GM10248 (cell line): ENCODE results near the gene NTSR1.

Source experiments
- CTCF ChIA-PET: fragments of 300-600 bp; sonication (Branson Sonifier 250); formaldehyde crosslinking; extraction: SDS; loops from one replicate; lab custom pipeline; 2021; ENCODE audit warnings: antibody characterized with exemption; lab: Yijun Ruan, JAX
- POLR2A ChIA-PET: fragments of 350-650 bp; sonication (Branson Sonifier 250); formaldehyde crosslinking; extraction: SDS; loops from one replicate; lab custom pipeline; 2020; ENCODE audit warnings: antibody characterized with exemption; lab: Yijun Ruan, JAX
- DNase-seq: peaks from one replicate; pipeline ENCODE4 v3.0.0; 2012; ENCODE audit errors: extremely low spot score
- CTCF ChIP-seq: IDR thresholded peaks from 2 replicates; pipeline ENCODE4 v1.5.1; 2012; ENCODE audit warnings: mild to moderate bottlenecking, low read depth; ENCODE audit errors: extremely low read depth, missing control alignments, control extremely low read depth

Gene NTSR1

GRCh38 chr20:62722627-62723026 lies 14.0 kb downstream of the NTSR1 start:
- ChIA-PET CTCF (interaction anchor here (1.1 kb wide), 1 partner anchor 100 kb away, joined by 3 read pairs; no protein-coding TSS in a partner anchor), POLR2A (no interaction called here)
- TF ChIP-seq CTCF = no peak
- no peak for DNase-seq

DNA sequence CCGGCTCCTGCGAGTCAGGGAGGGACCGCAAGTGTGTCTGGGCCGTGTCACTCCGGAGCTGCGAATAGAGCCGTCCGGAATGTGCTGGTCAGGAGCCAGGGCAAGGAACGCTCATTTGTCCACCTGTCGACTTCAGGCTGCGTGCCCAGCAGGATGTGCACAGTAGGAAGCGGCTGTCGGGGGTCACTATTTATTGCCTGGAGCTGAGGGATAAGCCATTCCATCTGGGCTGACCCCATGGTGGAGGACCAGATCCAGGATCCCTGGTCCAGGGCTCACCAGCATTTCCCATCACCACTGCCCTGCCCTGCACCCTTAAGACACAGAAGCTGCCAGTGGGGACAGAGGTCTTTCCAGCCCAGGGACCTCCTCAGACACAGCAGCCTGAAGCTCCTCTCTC lies 14.7 kb downstream of the NTSR1 start:
- no peak for DNase-seq
- TF ChIP-seq CTCF = no peak
- ChIA-PET CTCF (interaction anchor here (1.1 kb wide), 2 partner anchors 8 to 100 kb away, joined by 3 read pairs; no protein-coding TSS in a partner anchor), POLR2A (no interaction called here)

DNA sequence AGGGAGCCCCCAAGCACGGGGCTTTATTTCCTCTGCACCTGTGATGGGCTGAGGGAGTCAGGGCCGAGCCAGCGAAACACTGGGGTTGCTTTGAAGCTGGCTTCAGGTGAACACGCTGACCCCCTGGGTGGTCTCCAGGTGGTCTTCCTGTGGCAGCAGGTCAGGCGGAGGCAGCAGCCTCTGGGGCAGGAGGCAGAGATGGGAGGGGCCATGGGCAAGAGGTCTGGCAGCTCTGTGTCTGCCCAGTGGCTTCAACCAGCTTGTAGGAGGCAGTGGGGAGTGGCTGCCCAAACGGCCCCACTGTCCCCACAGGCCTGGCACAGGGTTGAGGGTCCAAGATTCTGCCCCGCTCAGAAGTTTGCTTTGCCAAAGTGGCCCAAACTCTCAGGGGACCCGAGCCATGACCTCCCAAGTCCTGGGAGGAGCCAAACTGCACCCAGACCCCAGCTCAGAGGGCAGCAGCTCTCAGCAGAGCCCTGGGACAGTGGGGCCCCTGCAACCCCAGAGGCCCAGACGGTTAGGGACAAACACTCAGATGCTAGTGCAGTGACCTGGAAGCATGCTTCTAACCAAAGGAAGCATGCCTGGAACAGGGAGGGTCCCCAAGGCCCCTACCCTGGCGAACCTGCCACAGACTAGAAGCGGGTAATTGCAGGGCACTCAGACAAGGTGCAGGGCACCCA lies 15.3 kb downstream of the NTSR1 start:
- CTCF ChIA-PET = interaction anchor here (1.1 kb wide), 1 partner anchor 8 kb away, joined by 3 read pairs; no protein-coding TSS in a partner anchor
- no peak for DNase-seq
- no peak for TF ChIP-seq CTCF
- POLR2A ChIA-PET = no interaction called here

GRCh38 chr20:62724692-62725595 lies 16.3 kb downstream of the NTSR1 start:
- DNase-seq = no peak
- no peak for TF ChIP-seq CTCF
- POLR2A ChIA-PET = no interaction called here
- CTCF ChIA-PET = no interaction called here

DNA sequence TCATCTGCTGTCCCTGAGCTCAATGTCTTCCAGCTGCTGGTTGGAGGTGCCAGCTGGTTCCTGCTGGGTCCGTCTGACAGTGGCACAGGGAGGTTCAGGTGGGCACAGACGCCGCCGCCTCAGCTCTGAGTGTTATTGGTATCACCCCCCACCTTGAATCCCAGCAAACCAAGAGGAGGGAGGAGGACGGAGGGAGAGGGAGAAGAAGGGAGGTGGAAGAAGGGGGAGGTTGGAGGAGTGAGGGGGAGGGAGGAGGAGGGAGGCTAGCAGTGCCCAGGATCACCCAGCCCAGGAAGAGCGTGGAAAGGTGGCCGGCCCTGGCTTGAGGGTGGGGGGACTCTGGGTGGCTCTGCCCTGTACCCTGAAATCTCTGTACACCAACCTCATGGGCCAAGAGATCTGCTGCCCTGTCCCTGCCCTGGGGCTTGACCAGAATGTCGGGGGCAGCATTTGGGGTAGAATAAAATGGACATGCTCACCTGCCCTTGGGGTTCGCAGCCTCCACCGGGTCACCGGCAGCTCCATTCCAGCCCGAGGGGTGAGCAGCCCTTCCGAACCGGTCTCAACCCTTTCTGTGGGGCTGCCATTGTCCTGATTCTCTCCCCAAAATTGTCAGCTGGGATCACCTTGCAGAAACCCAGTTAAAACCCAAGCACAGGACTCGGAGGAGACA lies 17.1 kb downstream of the NTSR1 start:
- no peak for DNase-seq
- ChIA-PET POLR2A (no interaction called here), CTCF (no interaction called here)
- no peak for TF ChIP-seq CTCF

DNA sequence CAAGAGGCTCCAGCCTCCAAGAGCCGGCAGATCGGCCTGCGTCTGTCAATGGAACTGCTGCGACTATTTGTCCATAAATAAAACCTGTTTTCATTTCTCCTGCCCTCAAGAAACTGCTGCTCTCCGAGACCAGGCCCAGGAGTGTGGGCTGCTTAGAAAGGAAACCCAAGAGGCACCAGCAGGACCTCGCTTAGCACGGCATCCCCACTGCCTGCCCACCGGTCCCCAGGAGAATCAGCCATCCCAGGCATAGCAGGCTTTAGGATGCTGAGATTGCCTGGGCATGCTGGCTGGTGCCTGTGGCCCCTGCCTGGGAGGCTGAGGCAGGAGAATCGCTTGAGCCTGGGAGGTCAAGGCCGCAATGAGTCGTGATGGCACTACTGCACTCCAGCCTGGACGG lies 17.6 kb downstream of the NTSR1 start:
- POLR2A ChIA-PET = no interaction called here
- DNase-seq = no peak
- TF ChIP-seq CTCF = no peak
- CTCF ChIA-PET = no interaction called here
